Fibroblast of villous mesenchyme (primary cell): Measurements from ENCODE around the gene CSTPP1. TPM values are rescaled to one million over a fixed set of nuclear protein-coding genes. Genes with fewer than 3 reads are reported as not detected.

ENCODE experiments used
- DNase-seq: peaks from one replicate; pipeline ENCODE4 v3.0.0-alpha.2; 2010; ENCODE audit warnings: low read depth
- H3K4me3 ChIP-seq: 2 replicates; pipeline ENCODE4 v1.5.1; 2011; ENCODE audit warnings: low read depth, mild to moderate bottlenecking, low read length
- total RNA-seq: library from RNA; depleted of rRNA; stranded (reverse); fragments of >200 nt; gene quantifications from 2 replicates; pipeline ENCODE4 v1.2.3, GENCODE V29; 2012
- TF ChIP-seq, protein P1 (sequence below): IDR thresholded peaks from 2 replicates; pipeline ENCODE4 v1.5.1; 2012; ENCODE audit warnings: low read depth, mild to moderate bottlenecking, low read length; ENCODE audit not compliant: insufficient read depth

The CSTPP1 gene
- total RNA-seq, 1 donor: 30.2 TPM

GRCh38 chr11:47163898-47164297, 227.3 kb downstream of the CSTPP1 start:
- no peak for DNase-seq
- H3K4me3 ChIP-seq: no peak overlapping the region
- TF ChIP-seq, protein P1, sequence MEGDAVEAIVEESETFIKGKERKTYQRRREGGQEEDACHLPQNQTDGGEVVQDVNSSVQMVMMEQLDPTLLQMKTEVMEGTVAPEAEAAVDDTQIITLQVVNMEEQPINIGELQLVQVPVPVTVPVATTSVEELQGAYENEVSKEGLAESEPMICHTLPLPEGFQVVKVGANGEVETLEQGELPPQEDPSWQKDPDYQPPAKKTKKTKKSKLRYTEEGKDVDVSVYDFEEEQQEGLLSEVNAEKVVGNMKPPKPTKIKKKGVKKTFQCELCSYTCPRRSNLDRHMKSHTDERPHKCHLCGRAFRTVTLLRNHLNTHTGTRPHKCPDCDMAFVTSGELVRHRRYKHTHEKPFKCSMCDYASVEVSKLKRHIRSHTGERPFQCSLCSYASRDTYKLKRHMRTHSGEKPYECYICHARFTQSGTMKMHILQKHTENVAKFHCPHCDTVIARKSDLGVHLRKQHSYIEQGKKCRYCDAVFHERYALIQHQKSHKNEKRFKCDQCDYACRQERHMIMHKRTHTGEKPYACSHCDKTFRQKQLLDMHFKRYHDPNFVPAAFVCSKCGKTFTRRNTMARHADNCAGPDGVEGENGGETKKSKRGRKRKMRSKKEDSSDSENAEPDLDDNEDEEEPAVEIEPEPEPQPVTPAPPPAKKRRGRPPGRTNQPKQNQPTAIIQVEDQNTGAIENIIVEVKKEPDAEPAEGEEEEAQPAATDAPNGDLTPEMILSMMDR: no peak

DNA sequence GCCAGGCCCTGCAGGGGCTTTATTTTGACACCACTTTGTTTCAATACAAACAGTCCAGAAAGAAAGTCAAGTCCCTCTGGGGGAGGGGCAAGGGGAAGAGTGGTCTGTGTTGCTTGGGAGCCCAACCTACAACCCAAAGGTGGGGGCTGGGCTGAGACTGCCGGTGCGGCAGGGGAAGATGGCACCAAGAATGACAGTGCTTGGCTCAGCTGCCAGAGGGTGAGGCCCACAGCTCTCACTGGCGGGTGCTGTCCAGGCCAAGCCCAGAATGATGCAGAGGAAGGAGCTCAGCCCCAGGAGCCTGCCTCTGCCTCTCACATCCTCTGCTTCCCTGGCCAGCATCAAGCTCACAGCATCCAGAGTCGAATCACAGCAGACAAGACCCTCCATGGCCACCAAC, 227.8 kb downstream of the CSTPP1 start:
- TF ChIP-seq, protein P1: no peak
- H3K4me3 ChIP-seq: no peak overlapping the region
- DNase-seq: no peak

DNA sequence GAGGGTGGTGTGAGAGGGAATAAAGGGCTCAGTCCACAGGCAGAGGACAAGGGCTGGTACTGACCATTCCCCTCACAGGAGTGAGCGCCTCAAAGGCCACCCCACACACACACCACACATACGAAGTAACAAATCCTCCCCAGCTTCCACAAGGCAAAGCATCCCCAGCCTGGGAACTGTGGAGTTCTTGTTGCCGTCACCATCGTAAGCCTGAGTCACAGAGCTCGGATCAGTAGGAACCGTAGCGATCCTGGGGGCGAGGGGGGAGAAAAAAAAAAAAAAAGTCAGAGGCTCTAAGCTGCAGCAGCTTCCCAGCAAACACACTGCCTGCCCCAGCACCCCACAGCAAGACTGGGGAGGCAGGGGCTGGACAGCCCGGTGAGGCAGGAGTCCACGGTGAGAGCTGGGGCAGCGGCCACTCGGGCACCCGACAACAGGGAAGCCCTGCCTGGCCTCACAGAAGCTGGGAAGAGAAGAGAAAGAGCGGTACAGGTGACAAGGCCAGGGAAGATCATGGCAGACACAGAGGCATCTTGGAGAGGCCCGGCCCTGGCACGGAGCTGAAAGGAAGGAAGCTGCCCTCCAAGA, 228.8 kb downstream of the CSTPP1 start:
- no peak overlapping the region for H3K4me3 ChIP-seq
- no peak for DNase-seq
- TF ChIP-seq, protein P1: no peak

GRCh38 chr11:47166368-47166767, 229.8 kb downstream of the CSTPP1 start:
- H3K4me3 ChIP-seq: no peak overlapping the region
- no peak for DNase-seq
- TF ChIP-seq, protein P1: no peak

DNA sequence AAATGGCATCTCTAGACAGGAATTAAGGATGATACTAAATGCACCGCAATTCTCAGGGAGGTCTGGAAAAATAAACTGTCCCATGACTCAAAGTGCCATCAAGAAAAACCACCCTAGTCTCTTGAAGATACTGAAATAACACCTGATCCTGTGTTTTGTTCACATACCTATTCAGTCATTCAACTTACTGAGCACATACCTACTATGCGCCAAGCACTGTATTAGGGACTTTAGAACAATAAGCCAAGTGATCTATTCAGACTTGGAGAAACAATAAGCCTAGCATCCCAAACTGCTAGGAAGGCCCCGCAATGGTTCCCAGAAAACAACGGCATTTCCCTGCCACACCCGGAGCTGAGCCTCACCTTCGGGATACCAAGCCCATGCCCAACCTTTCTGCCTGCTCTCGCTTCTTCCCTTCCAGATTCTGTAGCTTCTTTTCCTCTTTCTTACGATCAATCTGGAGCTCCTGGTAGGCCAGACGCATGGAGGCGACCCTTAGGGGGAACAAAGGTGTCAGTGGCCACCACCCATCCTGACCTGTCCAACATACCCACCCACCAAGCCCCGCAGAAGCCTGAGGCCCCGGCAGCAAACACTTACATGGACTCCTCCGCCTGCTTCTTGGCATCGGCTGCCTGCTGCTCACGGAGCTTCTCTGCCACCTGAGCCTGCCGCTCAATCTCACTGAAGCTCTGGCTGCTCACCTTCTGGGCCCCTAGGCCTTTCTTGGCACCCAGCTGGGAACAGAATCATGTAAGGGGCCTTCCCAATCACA, 234.7 kb downstream of the CSTPP1 start:
- no peak for DNase-seq
- TF ChIP-seq, protein P1: no peak
- no peak overlapping the region for H3K4me3 ChIP-seq

- DNase-seq: no peak
Observed at GRCh38 chr11:47171856-47172255, 235.3 kb downstream of the CSTPP1 start.

More at GRCh38 chr11:47171856-47172255, 235.3 kb downstream of the CSTPP1 start:
- TF ChIP-seq, protein P1: no peak
- no peak overlapping the region for H3K4me3 ChIP-seq
